K562 (cell line): Measurements from ENCODE around the gene DNAJC6. TPM values are rescaled to one million over a fixed set of nuclear protein-coding genes. Genes with fewer than 3 reads are reported as not detected.

ENCODE experiments used
- DACH1 ChIP-seq: fragments of 450-650 bp; IDR thresholded peaks from 2 replicates; pipeline ENCODE4 v1.6.1; 2018; ENCODE audit not compliant: partially characterized antibody
- DLX4 ChIP-seq: fragments of 250-450 bp; sonication (Bioruptor Pico); IDR thresholded peaks from 2 replicates; pipeline ENCODE4 v1.6.1; 2021; ENCODE audit warnings: mild to moderate bottlenecking
- E2F1 ChIP-seq: sonication (generic); formaldehyde crosslinking; IDR thresholded peaks from 2 replicates; pipeline ENCODE4 v1.8.1; 2023; ENCODE audit warnings: mild to moderate bottlenecking, missing genetic modification reagents, moderate library complexity
- GATAD2A ChIP-seq: fragments of 450-650 bp; IDR thresholded peaks from 2 replicates; pipeline ENCODE4 v1.6.1; 2017
- GTF2A2 ChIP-seq: IDR thresholded peaks from 2 replicates; pipeline ENCODE4 v1.6.1; 2016; ENCODE audit warnings: mild to moderate bottlenecking, missing genetic modification characterization, missing compliant biosample characterization
- HDGF ChIP-seq: fragments of 450-650 bp; IDR thresholded peaks from 2 replicates; pipeline ENCODE4 v1.6.1; 2016
- HINFP ChIP-seq: fragments of 450-650 bp; conservative IDR thresholded peaks from 2 replicates; pipeline ENCODE4 v1.6.1; 2016; ENCODE audit warnings: missing genetic modification characterization, low read depth, mild to moderate bottlenecking, control low read depth, missing compliant biosample characterization
- NBN ChIP-seq: fragments of 450-650 bp; IDR thresholded peaks from 2 replicates; pipeline ENCODE4 v1.6.1; 2016; ENCODE audit warnings: low read depth, mild to moderate bottlenecking
- NCOA1 ChIP-seq: fragments of 450-650 bp; IDR thresholded peaks from 2 replicates; pipeline ENCODE4 v1.6.1; 2016; ENCODE audit warnings: low read depth
- NFE2L1 ChIP-seq: fragments of 450-650 bp; IDR thresholded peaks from 2 replicates; pipeline ENCODE4 v1.6.1; 2016; ENCODE audit warnings: missing genetic modification characterization, low read depth, mild to moderate bottlenecking, missing compliant biosample characterization, moderate library complexity, borderline replicate concordance
- PCBP2 ChIP-seq: fragments of 200-400 bp; formaldehyde crosslinking; IDR thresholded peaks from 2 replicates; pipeline ENCODE4 v1.6.1; 2018; ENCODE audit warnings: low read length, low read depth, mild to moderate bottlenecking, moderate library complexity; ENCODE audit not compliant: poor library complexity, severe bottlenecking
- PHF20 ChIP-seq: fragments of 450-650 bp; IDR thresholded peaks from 2 replicates; pipeline ENCODE4 v1.6.1; 2018; ENCODE audit not compliant: partially characterized antibody
- RBM15 ChIP-seq: fragments of 200-400 bp; formaldehyde crosslinking; IDR thresholded peaks from 2 replicates; pipeline ENCODE4 v1.6.1; 2018; ENCODE audit warnings: mild to moderate bottlenecking, low read length, moderate library complexity; ENCODE audit not compliant: insufficient read depth
- SMC3 ChIP-seq: conservative IDR thresholded peaks from 2 replicates; pipeline ENCODE4 v1.6.1; 2011; ENCODE audit warnings: low read depth, low read length, improper control_type of control experiment; ENCODE audit not compliant: insufficient read depth
- TCF15 ChIP-seq: fragments of 250-450 bp; sonication (Bioruptor Pico); IDR thresholded peaks from 2 replicates; pipeline ENCODE4 v1.8.0; 2022; ENCODE audit warnings: moderate library complexity, mild to moderate bottlenecking, inconsistent platforms
- UBTF ChIP-seq, 2 experiments: IDR thresholded peaks; 2 replicates each; pipeline ENCODE4 v1.6.1; 2012; ENCODE audit warnings: improper control_type of control experiment in 2 of 2, low read depth in 2 of 2, low read length in 2 of 2, borderline replicate concordance in 1 of 2
- ZFX ChIP-seq: sonication (generic); formaldehyde crosslinking; IDR thresholded peaks from 2 replicates; pipeline ENCODE4 v1.8.0; 2022; ENCODE audit warnings: mild to moderate bottlenecking, missing genetic modification reagents, moderate library complexity
- ZNF408 ChIP-seq: fragments of 250-450 bp; sonication (Bioruptor Pico); IDR thresholded peaks from 2 replicates; pipeline ENCODE4 v1.4.0; 2020; ENCODE audit warnings: low read depth, mild to moderate bottlenecking, moderate library complexity
- ZNF561 ChIP-seq: fragments of 450-650 bp; formaldehyde crosslinking; conservative IDR thresholded peaks from 2 replicates; pipeline ENCODE4 v1.4.0; 2020; ENCODE audit warnings: mild to moderate bottlenecking, moderate library complexity
- ZNF75A ChIP-seq: fragments of 450-650 bp; formaldehyde crosslinking; IDR thresholded peaks from 2 replicates; pipeline ENCODE4 v1.4.0; 2020; ENCODE audit warnings: mild to moderate bottlenecking
- polyA plus RNA-seq, 8 experiments: library from polyadenylated mRNA; depleted of rRNA in 4 of 8; stranded (reverse) in 5 of 8; unstranded in 3 of 8; fragments of >200 nt; fragmentation: Nextera tagmentation in 2 of 8; fragmentation: Illumina TruSeq in 1 of 8; extraction: Ambion mirVana in 2 of 8; extraction: Trizol in 1 of 8; gene quantifications; 2 replicates each; pipeline versions ENCODE4 v1.2.1 to v1.2.3, GENCODE V29; 2011 to 2014; ENCODE audit warnings: inconsistent platforms in 1 of 8, missing spikeins in 1 of 8
- total RNA-seq, 7 experiments: library from RNA; depleted of rRNA in 6 of 7; stranded (reverse); fragments of >200 nt in 6 of 7; fragmentation: Illumina TruSeq in 2 of 7; extraction: Trizol in 2 of 7; gene quantifications; 2 replicates each; pipeline versions ENCODE4 v1.2.1 to v1.2.3, GENCODE V29; 2011 to 2021; ENCODE audit warnings: low replicate concordance in 1 of 7

DNAJC6 gene
- total and polyA plus RNA-seq, 9 of the 15 experiments (the other 6 are each of a cell fraction or from before 2014, with no cell fraction given): 6.7 to 78.7 (median 28.0) TPM

- TF ChIP-seq GTF2A2 (tag) (no peak), HDGF (no peak), TCF15 (CRISPR knock-in tag) (no peak), UBTF (IDR thresholded peaks at IDR 0.05; ENCODE audit: borderline replicate concordance in 1 of 2, low read depth in 2 of 2, low read length in 2 of 2) (peak; percentile 99 to 100), DLX4 (CRISPR knock-in tag) (no peak), PCBP2 (peak; percentile 95), NFE2L1 (tag) (no peak), PHF20 (no peak), NBN (peak; percentile 40; the same call in 1 of the 2 replicates), RBM15 (no peak), ZNF561 (CRISPR knock-in tag) (no peak), DACH1 (no peak), ZNF408 (no peak), E2F1 (CRISPR knock-in tag) (peak; percentile 86), ZFX (CRISPR knock-in tag) (peak; percentile 50), GATAD2A (no peak), ZNF75A (CRISPR knock-in tag) (no peak), HINFP (0 out of 2 replicates have a peak, but pooled peaks have one; percentile 15), SMC3 (no peak), NCOA1 (peak; percentile 78)
Measured at GRCh38 chr1:65309304-65310077, at the start of gene DNAJC6 (continued).
